Vagina (tissue), 2 donors: ENCODE data around the gene C3orf20.

ENCODE experiments used
- POLR2A ChIP-seq, 2 donors: fragments of 450-650 bp; IDR thresholded peaks; one replicate each; pipeline ENCODE4 v1.6.1; 2017; ENCODE audit warnings: antibody characterized with exemption in 2 of 2, mild to moderate bottlenecking in 2 of 2, moderate library complexity in 2 of 2
- POLR2AphosphoS5 ChIP-seq, 2 donors: sonication (generic); formaldehyde crosslinking; IDR thresholded peaks; one replicate each; pipeline ENCODE4 v1.9.0; 2017; ENCODE audit warnings: antibody characterized with exemption in 2 of 2, mild to moderate bottlenecking in 2 of 2, low read depth in 1 of 2; ENCODE audit not compliant: insufficient read depth in 1 of 2
- TF ChIP-seq, protein P1 (sequence below), 3 experiments: fragments of 450-650 bp in 2 of 3; fragments of 200-600 bp in 1 of 3; sonication (generic) in 1 of 3; IDR thresholded peaks; one replicate each; pipeline ENCODE4 v1.5.1; 2017 to 2019; ENCODE audit warnings: antibody characterized with exemption in 3 of 3, mild to moderate bottlenecking in 2 of 3, moderate library complexity in 2 of 3

DNA sequence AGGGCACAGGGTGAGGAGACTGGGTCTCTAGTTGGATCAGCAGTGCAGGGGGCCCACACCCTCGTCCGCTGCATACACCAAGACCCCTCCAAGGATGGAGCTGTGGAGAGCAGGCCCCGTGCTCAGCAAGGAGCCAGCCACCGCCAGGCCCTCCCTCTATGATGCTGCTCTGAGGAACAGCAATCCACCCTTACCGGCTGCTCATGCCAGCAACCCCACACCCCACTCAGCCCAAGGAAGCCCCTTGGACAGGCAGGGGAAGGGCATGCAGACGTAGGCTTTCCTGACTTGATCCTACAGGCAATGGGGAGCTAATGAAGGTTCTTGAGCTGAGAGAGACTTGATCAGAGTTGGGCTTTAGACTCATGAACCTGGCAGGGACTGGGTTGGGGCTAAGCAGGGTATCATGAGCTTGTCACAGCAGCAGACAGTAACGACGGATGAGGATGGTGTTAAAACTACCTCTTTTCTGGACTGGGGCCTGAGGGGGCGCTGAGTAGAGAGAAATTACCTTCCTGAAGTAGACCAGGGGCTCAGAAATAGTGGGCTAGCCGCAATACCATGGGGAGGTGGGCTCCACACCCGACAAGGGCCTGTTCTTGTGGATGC is 93.3 kb downstream of the C3orf20 start:
- TF ChIP-seq, protein P1, sequence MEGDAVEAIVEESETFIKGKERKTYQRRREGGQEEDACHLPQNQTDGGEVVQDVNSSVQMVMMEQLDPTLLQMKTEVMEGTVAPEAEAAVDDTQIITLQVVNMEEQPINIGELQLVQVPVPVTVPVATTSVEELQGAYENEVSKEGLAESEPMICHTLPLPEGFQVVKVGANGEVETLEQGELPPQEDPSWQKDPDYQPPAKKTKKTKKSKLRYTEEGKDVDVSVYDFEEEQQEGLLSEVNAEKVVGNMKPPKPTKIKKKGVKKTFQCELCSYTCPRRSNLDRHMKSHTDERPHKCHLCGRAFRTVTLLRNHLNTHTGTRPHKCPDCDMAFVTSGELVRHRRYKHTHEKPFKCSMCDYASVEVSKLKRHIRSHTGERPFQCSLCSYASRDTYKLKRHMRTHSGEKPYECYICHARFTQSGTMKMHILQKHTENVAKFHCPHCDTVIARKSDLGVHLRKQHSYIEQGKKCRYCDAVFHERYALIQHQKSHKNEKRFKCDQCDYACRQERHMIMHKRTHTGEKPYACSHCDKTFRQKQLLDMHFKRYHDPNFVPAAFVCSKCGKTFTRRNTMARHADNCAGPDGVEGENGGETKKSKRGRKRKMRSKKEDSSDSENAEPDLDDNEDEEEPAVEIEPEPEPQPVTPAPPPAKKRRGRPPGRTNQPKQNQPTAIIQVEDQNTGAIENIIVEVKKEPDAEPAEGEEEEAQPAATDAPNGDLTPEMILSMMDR (IDR thresholded peaks at IDR 0.05): no peak
- TF ChIP-seq POLR2A (IDR thresholded peaks at IDR 0.05): no peak
- no peak for TF ChIP-seq POLR2AphosphoS5 (IDR thresholded peaks at IDR 0.05; ENCODE audit: insufficient read depth in 1 of 2, low read depth in 1 of 2)
